Tibial artery (tissue), 4 donors: Measurements from ENCODE around the gene FHOD1.

Experiments
- DNase-seq, 2 donors: peaks; one replicate each; pipeline ENCODE4 v3.0.0-alpha.2; 2019
- H3K27ac ChIP-seq, 2 donors: fragments of 200-600 bp; sonication (generic) in 1 of 2; 1 replicate in 1 of 2; 2 replicates in 1 of 2; pipeline ENCODE4 v1.5.1; 2018 to 2019; ENCODE audit warnings: mild to moderate bottlenecking in 1 of 2
- H3K27me3 ChIP-seq, 2 donors: fragments of 200-600 bp; sonication (generic) in 1 of 2; one replicate each; pipeline versions ENCODE4 v1.5.1 to v1.6.0; 2016 to 2019
- H3K36me3 ChIP-seq, 3 donors: fragments of 200-600 bp; sonication (generic) in 2 of 3; one replicate each; pipeline ENCODE4 v1.5.1; 2016 to 2019; ENCODE audit warnings: mild to moderate bottlenecking in 2 of 3
- H3K4me1 ChIP-seq, 4 donors: fragments of 200-600 bp; sonication (generic) in 2 of 4; 1 replicate in 3 of 4; 2 replicates in 1 of 4; pipeline ENCODE4 v1.5.1; 2016 to 2019
- H3K4me3 ChIP-seq, 2 donors: fragments of 200-600 bp; sonication (generic) in 1 of 2; 1 replicate in 1 of 2; 2 replicates in 1 of 2; pipeline ENCODE4 v1.5.1; 2018 to 2019; ENCODE audit warnings: mild to moderate bottlenecking in 2 of 2
- H3K9me3 ChIP-seq, 3 donors: fragments of 200-600 bp; sonication (generic) in 1 of 3; one replicate each; pipeline ENCODE4 v1.5.1; 2016 to 2019
- intact Hi-C: fragments of 100-400 bp; cut with DNase I; formaldehyde crosslinking; loops from one replicate; pipeline ENCODE4 v1.15.0; 2023; ENCODE audit warnings: low total_unique reads
- TF ChIP-seq, protein P1 (sequence below), 2 experiments: fragments of 200-600 bp in 1 of 2; fragments of 450-650 bp in 1 of 2; IDR thresholded peaks; one replicate each; pipeline ENCODE4 v1.5.1; 2017 to 2019; ENCODE audit warnings: antibody characterized with exemption in 2 of 2, mild to moderate bottlenecking in 1 of 2, moderate library complexity in 1 of 2

Gene FHOD1

GRCh38 chr16:67215706-67216105 lies 31.6 kb downstream of the FHOD1 start:
- Histone ChIP-seq H3K4me3 (no peak overlapping the region), H3K27me3 (no peaks in the 10 kb centered on the region), H3K4me1 (no peaks in the 10 kb centered on the region), H3K9me3 (no peaks in the 10 kb centered on the region), H3K27ac (no peak overlapping the region), H3K36me3 (peaks cover 0 to 45% (median 0%) of the 10 kb centered on the region in 3 donors)
- DNase-seq = no peak
- intact Hi-C loops = no loop called here
- TF ChIP-seq, protein P1, sequence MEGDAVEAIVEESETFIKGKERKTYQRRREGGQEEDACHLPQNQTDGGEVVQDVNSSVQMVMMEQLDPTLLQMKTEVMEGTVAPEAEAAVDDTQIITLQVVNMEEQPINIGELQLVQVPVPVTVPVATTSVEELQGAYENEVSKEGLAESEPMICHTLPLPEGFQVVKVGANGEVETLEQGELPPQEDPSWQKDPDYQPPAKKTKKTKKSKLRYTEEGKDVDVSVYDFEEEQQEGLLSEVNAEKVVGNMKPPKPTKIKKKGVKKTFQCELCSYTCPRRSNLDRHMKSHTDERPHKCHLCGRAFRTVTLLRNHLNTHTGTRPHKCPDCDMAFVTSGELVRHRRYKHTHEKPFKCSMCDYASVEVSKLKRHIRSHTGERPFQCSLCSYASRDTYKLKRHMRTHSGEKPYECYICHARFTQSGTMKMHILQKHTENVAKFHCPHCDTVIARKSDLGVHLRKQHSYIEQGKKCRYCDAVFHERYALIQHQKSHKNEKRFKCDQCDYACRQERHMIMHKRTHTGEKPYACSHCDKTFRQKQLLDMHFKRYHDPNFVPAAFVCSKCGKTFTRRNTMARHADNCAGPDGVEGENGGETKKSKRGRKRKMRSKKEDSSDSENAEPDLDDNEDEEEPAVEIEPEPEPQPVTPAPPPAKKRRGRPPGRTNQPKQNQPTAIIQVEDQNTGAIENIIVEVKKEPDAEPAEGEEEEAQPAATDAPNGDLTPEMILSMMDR (IDR thresholded peaks at IDR 0.05) = no peak

DNA sequence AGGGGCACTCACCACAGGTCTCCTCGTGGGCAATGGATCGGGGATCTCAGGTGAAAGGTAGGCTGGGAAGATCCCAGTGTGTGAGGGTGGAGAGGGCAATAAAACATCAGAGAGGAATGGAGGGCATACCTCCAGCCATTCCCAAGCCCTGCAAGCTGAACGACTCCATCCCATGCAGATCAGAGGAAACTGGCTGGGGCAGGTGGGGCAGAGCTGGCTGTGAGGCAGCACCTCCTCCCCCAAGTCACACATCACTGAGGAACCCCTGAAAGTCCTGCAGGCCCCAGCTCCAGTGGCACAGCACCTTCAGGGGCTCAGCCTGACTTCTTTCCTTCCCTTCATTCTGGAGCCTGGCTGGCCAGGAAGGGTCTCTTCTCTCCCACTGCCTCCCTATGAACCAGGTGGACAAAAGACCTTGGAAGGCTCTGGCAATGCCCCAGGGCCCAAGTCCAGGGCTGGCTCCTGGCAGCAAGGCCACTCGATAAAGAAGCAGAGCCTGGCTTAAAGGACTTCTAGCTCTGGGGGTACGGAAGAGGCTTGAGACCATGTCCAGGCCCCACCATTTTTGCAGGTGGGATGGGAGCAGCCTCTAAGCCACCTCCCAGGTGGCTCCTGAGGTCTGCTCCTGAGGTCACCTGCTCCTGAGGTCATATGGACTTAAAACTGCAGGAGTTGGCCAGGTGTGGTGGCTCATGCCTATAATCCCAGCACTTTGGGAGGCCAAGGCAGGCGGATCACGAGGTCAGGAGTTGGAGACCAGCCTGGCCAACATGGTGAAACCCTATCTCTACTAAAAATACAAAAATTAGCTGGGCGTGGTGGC lies 33.9 kb downstream of the FHOD1 start:
- Histone ChIP-seq H3K9me3 (no peaks in the 10 kb centered on the region), H3K27me3 (no peaks in the 10 kb centered on the region), H3K27ac (no peak overlapping the region), H3K4me1 (no peaks in the 10 kb centered on the region), H3K4me3 (no peak overlapping the region), H3K36me3 (peaks cover 0 to 52% (median 0%) of the 10 kb centered on the region in 3 donors)
- DNase-seq = no peak
- intact Hi-C loops = no loop called here
- TF ChIP-seq, protein P1 (IDR thresholded peaks at IDR 0.05) = no peak

GRCh38 chr16:67212766-67213165 lies 34.5 kb downstream of the FHOD1 start:
- intact Hi-C loops = no loop called here
- H3K36me3 ChIP-seq = peaks cover 0 to 54% (median 0%) of the 10 kb centered on the region in 3 donors
- H3K27ac ChIP-seq = no peak overlapping the region
- H3K4me1 ChIP-seq = no peaks in the 10 kb centered on the region
- no peak overlapping the region for H3K4me3 ChIP-seq
- no peak for DNase-seq
- TF ChIP-seq, protein P1 (IDR thresholded peaks at IDR 0.05) = no peak
- no peaks in the 10 kb centered on the region for H3K27me3 ChIP-seq
- no peaks in the 10 kb centered on the region for H3K9me3 ChIP-seq

- Histone ChIP-seq H3K27ac (no peak overlapping the region), H3K4me3 (no peak overlapping the region), H3K27me3 (no peaks in the 10 kb centered on the region), H3K9me3 (no peaks in the 10 kb centered on the region), H3K36me3 (peaks cover 0 to 52% (median 0%) of the 10 kb centered on the region in 3 donors), H3K4me1 (no peaks in the 10 kb centered on the region)
- intact Hi-C loops = no loop called here
- no peak for DNase-seq
- TF ChIP-seq, protein P1 (IDR thresholded peaks at IDR 0.05) = no peak
These were observed 35.6 kb downstream of the FHOD1 start for GRCh38 chr16:67211674-67212073.

- no peaks in the 10 kb centered on the region for H3K4me1 ChIP-seq
These were observed 37.0 kb downstream of the FHOD1 start for GRCh38 chr16:67210069-67210937.

More at GRCh38 chr16:67210069-67210937, 37.0 kb downstream of the FHOD1 start:
- Histone ChIP-seq H3K27ac (no peak overlapping the region), H3K27me3 (no peaks in the 10 kb centered on the region), H3K36me3 (peaks cover 0 to 54% (median 0%) of the 10 kb centered on the region in 3 donors), H3K4me3 (no peak overlapping the region), H3K9me3 (no peaks in the 10 kb centered on the region)
- intact Hi-C loops = no loop called here
- no peak for DNase-seq
- TF ChIP-seq, protein P1 (IDR thresholded peaks at IDR 0.05) = no peak
